Kidney (tissue), 14 donors: ENCODE data around the gene RWDD4. TPM values are rescaled to one million over a fixed set of nuclear protein-coding genes. Genes with fewer than 3 reads are reported as not detected.

Source experiments
- DNase-seq, 5 donors: peaks; one replicate each; pipeline ENCODE4 v3.0.0-alpha.2; 2013 to 2020
- FAIRE-seq: peaks from 2 replicates; lab custom pipeline; 2012; peaks lifted over from hg19 to GRCh38; lab: Jason Lieb, UNC
- H3K27ac ChIP-seq, 2 donors: one replicate each; pipeline ENCODE4 v1.7.0; 2013; ENCODE audit warnings: low read depth in 2 of 2, low read length in 2 of 2, inconsistent platforms in 1 of 2
- H3K27me3 ChIP-seq: one replicate; pipeline ENCODE4 v1.7.1; 2013; ENCODE audit warnings: low read length, inconsistent platforms; ENCODE audit not compliant: control insufficient read depth, insufficient read depth
- H3K36me3 ChIP-seq, 3 donors: one replicate each; pipeline versions ENCODE4 v1.7.0 to v1.7.1; 2013; ENCODE audit warnings: low read length in 3 of 3, control low read depth in 1 of 3, inconsistent platforms in 1 of 3; ENCODE audit not compliant: insufficient read depth in 3 of 3, control insufficient read depth in 2 of 3
- H3K4me1 ChIP-seq, 3 donors: one replicate each; pipeline versions ENCODE4 v1.7.0 to v1.7.1; 2013; ENCODE audit warnings: low read length in 3 of 3, inconsistent platforms in 1 of 3, low read depth in 1 of 3; ENCODE audit not compliant: control insufficient read depth in 2 of 3, insufficient read depth in 2 of 3
- H3K4me3 ChIP-seq, 3 donors: one replicate each; pipeline versions ENCODE4 v1.7.0 to v1.8.1; 2013; ENCODE audit warnings: low read length in 3 of 3, control low read depth in 1 of 3, inconsistent platforms in 1 of 3
- H3K9ac ChIP-seq, 3 donors: one replicate each; pipeline versions ENCODE4 v1.7.0 to v1.7.1; 2013; ENCODE audit warnings: low read length in 3 of 3, control low read depth in 1 of 3, inconsistent platforms in 1 of 3
- H3K9me3 ChIP-seq, 3 donors: one replicate each; pipeline versions ENCODE4 v1.7.0 to v1.7.1; 2013; ENCODE audit warnings: low read length in 3 of 3, control low read depth in 1 of 3, inconsistent platforms in 1 of 3; ENCODE audit not compliant: control insufficient read depth in 2 of 3, insufficient read depth in 1 of 3
- CTCF ChIP-seq: IDR thresholded peaks from 3 replicates; pipeline ENCODE4 v1.5.1; 2012; ENCODE audit warnings: mild to moderate bottlenecking, moderate library complexity, borderline replicate concordance; ENCODE audit not compliant: insufficient read depth; ENCODE audit errors: extremely low read depth
- intact Hi-C: fragments of 100-400 bp; cut with DNase I; formaldehyde crosslinking; loops from one replicate; pipeline ENCODE4 v1.11.1; 2022
- polyA plus RNA-seq: library from polyadenylated mRNA; stranded (reverse); fragments of 350-450 nt; fragmentation: Illumina TruSeq; extraction: RNeasy Lipid Tissue Mini Kit (QIAGEN cat#74804); gene quantifications from one replicate; pipeline ENCODE4 v1.2.3, GENCODE V29; 2014; ENCODE audit warnings: low read depth, low replicate concordance; ENCODE audit not compliant: insufficient read depth
- total RNA-seq: library from RNA; stranded (reverse); fragmentation: NEBNext Ultra II Directional; extraction: Animal tissue kit (Norgen Biotek cat#: 25700); gene quantifications from one replicate; pipeline ENCODE4 v1.2.1, GENCODE V29; 2021
- donor health status: control.
- donor health status: control.
- donor health status: control.
- donor health status: control.
- donor health status: control.
- donor health status: DM: yes; HTN: yes; CAD: no.
- donor health status: Normal renal cell carcinoma (clear cell type).

The RWDD4 gene
- total and polyA plus RNA-seq, 2 donors from 2014 or later: 17.7 to 19.1 TPM

GRCh38 chr4:183612329-183613250 lies 46.4 kb downstream of the RWDD4 start:
- DNase-seq: no peak
- no peaks in the 10 kb centered on the region for H3K9me3 ChIP-seq
- H3K4me1 ChIP-seq: no peaks in the 10 kb centered on the region
- H3K27me3 ChIP-seq: no peaks in the 10 kb centered on the region
- no peak for FAIRE-seq
- H3K9ac ChIP-seq: no peak overlapping the region
- no peak overlapping the region for H3K4me3 ChIP-seq
- intact Hi-C loops: no loop called here
- no peak for TF ChIP-seq CTCF
- H3K36me3 ChIP-seq: no peaks in the 10 kb centered on the region
- H3K27ac ChIP-seq: no peak overlapping the region

- Histone ChIP-seq H3K9ac (no peak overlapping the region), H3K27ac (no peak overlapping the region), H3K36me3 (no peaks in the 10 kb centered on the region), H3K4me3 (no peak overlapping the region), H3K27me3 (no peaks in the 10 kb centered on the region), H3K4me1 (no peaks in the 10 kb centered on the region), H3K9me3 (no peaks in the 10 kb centered on the region)
- no peak for TF ChIP-seq CTCF
- FAIRE-seq (no peak), DNase-seq (no peak)
- intact Hi-C loops: no loop called here
Observed at GRCh38 chr4:183611210-183611830, 47.7 kb downstream of the RWDD4 start.

- H3K4me3 ChIP-seq: no peak overlapping the region
- FAIRE-seq: no peak
- H3K36me3 ChIP-seq: no peaks in the 10 kb centered on the region
- no peak overlapping the region for H3K9ac ChIP-seq
- DNase-seq: no peak
- H3K9me3 ChIP-seq: no peaks in the 10 kb centered on the region
- H3K27me3 ChIP-seq: no peaks in the 10 kb centered on the region
- no peak for TF ChIP-seq CTCF
- no peak overlapping the region for H3K27ac ChIP-seq
- H3K4me1 ChIP-seq: no peaks in the 10 kb centered on the region
- intact Hi-C loops: no loop called here
Observed at GRCh38 chr4:183610613-183611012, 48.4 kb downstream of the RWDD4 start.
